GM06990 (cell line): ENCODE data around the gene FMNL2.

ENCODE experiments used
- DNase-seq: peaks from one replicate; pipeline ENCODE4 v3.0.0-alpha.2; 2011; ENCODE audit not compliant: insufficient read length; ENCODE audit errors: extremely low read depth
- H3K27me3 ChIP-seq: replicated peaks from 2 replicates; pipeline ENCODE4 v1.6.0; 2011; ENCODE audit warnings: low read length; ENCODE audit not compliant: control insufficient read depth, insufficient read depth
- H3K36me3 ChIP-seq: 2 replicates; pipeline ENCODE4 v1.5.1; 2011; ENCODE audit warnings: low read length; ENCODE audit not compliant: control insufficient read depth, insufficient read depth
- H3K4me3 ChIP-seq: replicated peaks from 2 replicates; pipeline ENCODE4 v1.5.1; 2011; ENCODE audit warnings: low read depth, mild to moderate bottlenecking, control low read depth, low read length
- TF ChIP-seq, protein P1 (sequence below): IDR thresholded peaks from 2 replicates; pipeline ENCODE4 v1.5.1; 2011; ENCODE audit warnings: low read length, control low read depth, mild to moderate bottlenecking, inconsistent platforms; ENCODE audit not compliant: insufficient read depth, poor library complexity, severe bottlenecking

FMNL2 gene

DNA sequence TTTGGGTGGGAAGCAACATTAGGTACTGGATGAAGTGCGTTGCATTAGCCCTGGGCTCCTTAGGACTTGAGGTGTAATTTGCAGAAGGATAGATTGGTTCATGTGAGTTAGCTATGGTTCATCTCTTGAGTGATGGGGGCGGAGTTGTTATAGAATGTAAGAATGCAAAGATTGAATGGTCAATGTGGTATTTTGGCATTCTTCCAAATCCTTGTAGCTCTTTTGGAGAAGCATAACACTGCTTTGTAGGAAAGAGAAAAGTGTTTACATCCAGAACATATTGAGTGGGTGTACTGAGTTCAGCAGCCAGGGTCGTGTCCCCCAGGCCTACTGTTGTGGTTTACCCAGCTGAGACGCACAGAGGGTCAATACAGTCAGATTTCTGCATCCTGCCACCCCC, 173.5 kb downstream of the FMNL2 start:
- H3K4me3 ChIP-seq = no peak overlapping the region
- no peaks in the 10 kb centered on the region for H3K27me3 ChIP-seq
- no peaks in the 10 kb centered on the region for H3K36me3 ChIP-seq
- no peak for DNase-seq
- TF ChIP-seq, protein P1, sequence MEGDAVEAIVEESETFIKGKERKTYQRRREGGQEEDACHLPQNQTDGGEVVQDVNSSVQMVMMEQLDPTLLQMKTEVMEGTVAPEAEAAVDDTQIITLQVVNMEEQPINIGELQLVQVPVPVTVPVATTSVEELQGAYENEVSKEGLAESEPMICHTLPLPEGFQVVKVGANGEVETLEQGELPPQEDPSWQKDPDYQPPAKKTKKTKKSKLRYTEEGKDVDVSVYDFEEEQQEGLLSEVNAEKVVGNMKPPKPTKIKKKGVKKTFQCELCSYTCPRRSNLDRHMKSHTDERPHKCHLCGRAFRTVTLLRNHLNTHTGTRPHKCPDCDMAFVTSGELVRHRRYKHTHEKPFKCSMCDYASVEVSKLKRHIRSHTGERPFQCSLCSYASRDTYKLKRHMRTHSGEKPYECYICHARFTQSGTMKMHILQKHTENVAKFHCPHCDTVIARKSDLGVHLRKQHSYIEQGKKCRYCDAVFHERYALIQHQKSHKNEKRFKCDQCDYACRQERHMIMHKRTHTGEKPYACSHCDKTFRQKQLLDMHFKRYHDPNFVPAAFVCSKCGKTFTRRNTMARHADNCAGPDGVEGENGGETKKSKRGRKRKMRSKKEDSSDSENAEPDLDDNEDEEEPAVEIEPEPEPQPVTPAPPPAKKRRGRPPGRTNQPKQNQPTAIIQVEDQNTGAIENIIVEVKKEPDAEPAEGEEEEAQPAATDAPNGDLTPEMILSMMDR = no peak

DNA sequence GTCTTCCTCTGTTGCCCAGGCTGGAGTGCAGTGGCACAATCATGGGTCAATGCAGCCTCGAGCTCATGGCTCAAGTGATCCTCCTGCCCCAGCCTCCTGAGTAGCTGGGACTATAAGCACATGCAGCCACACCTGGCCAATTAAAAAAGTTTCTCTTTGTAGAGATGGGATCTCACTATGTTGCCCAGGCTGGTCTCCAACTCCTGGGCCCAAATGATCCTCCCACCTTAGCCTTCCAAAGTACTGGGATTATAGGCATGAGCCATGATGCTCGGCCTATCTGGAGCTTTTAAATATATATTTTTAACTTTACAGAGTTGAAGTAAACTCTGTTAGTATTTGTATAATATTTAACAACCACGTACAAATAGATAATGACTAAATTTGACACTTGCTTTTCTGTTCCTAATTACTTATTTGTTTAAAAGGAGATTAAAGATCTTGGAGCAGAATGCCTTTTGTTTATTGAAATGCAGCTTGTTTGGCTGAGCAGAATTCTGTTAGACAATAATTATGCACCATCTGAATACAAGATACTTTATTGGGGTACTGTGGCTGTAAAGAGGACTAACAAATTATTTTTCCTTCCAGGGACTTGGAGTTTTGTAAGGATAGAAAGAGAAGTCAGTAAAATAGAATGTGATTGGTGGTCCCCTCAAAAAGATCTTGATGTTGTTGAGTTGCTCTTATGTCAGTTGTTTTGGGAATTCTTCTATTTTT, 175.0 kb downstream of the FMNL2 start:
- no peak for DNase-seq
- H3K36me3 ChIP-seq = no peaks in the 10 kb centered on the region
- TF ChIP-seq, protein P1 = no peak
- no peaks in the 10 kb centered on the region for H3K27me3 ChIP-seq
- no peak overlapping the region for H3K4me3 ChIP-seq

DNA sequence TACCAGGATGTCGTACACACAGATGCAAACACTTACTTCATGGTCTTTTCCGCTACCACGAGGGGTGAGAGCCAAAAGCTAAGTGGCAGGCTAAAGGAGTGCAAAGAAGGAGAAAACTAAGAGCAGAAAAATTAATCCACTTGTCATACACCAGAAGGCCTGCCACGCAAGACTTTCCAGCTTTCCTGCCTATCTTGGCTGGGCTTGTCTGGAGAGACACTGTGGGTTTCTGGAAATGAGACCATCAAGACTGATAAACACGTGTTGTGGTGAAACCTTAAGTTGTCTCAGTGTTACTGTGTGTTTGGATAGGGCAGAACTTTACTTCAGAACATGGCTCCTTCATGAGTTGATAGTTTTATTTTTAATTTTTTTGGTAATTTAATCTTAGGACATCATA, 175.6 kb downstream of the FMNL2 start:
- TF ChIP-seq, protein P1 = no peak
- no peaks in the 10 kb centered on the region for H3K36me3 ChIP-seq
- no peak overlapping the region for H3K4me3 ChIP-seq
- DNase-seq = no peak
- no peaks in the 10 kb centered on the region for H3K27me3 ChIP-seq

DNA sequence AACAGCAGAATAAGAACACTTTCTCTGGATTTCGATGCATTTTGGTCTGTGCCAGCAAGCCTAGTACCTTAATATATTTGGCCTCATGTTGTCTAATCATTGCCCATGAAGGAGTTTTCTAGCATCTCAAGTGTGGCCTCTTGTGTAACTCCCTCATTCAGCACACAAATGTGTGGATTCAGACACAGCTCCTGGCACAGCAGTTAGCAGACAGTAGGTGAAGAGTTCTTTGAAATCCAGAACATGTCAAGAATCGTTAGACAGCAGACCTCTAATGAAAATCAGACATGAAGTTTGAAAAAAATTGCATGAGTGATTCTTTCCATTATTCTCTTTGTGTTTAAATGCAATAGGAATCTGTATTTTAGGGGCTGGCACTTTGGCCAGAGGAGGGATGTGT, 177.0 kb downstream of the FMNL2 start:
- TF ChIP-seq, protein P1 = no peak
- no peak overlapping the region for H3K4me3 ChIP-seq
- H3K36me3 ChIP-seq = no peaks in the 10 kb centered on the region
- DNase-seq = no peak
- no peaks in the 10 kb centered on the region for H3K27me3 ChIP-seq

DNA sequence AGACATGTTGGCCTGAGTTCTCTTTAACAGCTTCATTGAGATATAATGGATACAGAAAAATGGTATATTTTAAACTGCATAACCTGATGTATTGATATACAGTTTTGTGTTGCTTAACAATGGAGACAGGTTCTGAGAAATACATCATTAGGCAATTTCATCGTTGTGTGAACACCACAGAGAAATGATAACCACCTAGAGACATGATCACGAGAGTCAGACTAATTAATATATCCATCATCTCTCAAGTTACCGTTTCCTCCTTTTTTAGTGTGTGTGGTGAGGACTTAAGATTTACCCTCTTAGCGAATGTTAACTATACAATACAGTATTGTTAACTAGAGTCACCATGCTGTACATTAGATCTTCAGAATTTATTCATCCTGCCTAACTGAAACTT, 178.1 kb downstream of the FMNL2 start:
- no peak overlapping the region for H3K4me3 ChIP-seq
- TF ChIP-seq, protein P1 = no peak
- no peaks in the 10 kb centered on the region for H3K36me3 ChIP-seq
- no peaks in the 10 kb centered on the region for H3K27me3 ChIP-seq
- DNase-seq = no peak

DNA sequence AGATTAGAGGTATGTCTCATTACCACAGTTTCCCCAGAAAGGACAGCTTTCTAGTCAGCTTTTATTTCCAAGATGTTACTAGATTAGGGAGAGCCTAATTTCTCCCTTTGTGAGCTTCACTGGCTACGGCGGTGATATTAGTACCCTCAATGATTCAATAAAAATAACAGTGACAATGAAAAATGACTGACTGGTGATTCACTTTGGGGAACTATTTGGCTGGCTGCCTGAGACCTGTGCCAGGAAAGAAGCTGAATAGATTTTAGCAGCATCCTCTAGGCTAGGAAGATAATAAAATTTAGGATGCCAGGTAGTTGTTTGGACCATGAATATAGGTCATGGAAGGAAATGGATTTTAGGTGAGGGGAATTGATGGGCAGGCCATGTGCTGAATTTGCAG, 178.7 kb downstream of the FMNL2 start:
- Histone ChIP-seq H3K4me3 (no peak overlapping the region), H3K27me3 (no peaks in the 10 kb centered on the region), H3K36me3 (no peaks in the 10 kb centered on the region)
- TF ChIP-seq, protein P1 = no peak
- no peak for DNase-seq
